ENCODE data around the gene MYOZ3. TPM values are rescaled to one million over a fixed set of nuclear protein-coding genes. Genes with fewer than 3 reads are reported as not detected.

MYOZ3 gene
- polyA plus RNA-seq, 1 donor from 2014 or later: not detected

GRCh38 chr5:150649108-150650020, 11.7 kb upstream of the MYOZ3 start:
- no peak overlapping the region for H3K27ac ChIP-seq (ENCODE audit: low read length)
- H3K27me3 ChIP-seq (ENCODE audit: insufficient read depth, low read depth, low read length): no peaks in the 10 kb centered on the region
- H4K20me1 ChIP-seq (ENCODE audit: insufficient read depth): no peaks in the 10 kb centered on the region
- no peaks in the 10 kb centered on the region for H3K79me2 ChIP-seq (replicated peaks; ENCODE audit: insufficient read depth, low read length)
- no peaks in the 10 kb centered on the region for H3K36me3 ChIP-seq (ENCODE audit: insufficient read depth, low read length)
- no peaks in the 10 kb centered on the region for H3K9me2 ChIP-seq (ENCODE audit: insufficient read depth, low read length)
- H3K4me2 ChIP-seq (ENCODE audit: low read length): no peak overlapping the region
- H3F3A ChIP-seq (ENCODE audit: insufficient read depth, low read length, poor library complexity, severe bottlenecking): no peaks in the 10 kb centered on the region
- H3K9ac ChIP-seq (ENCODE audit: low read length): no peak overlapping the region
- H3K4me3 ChIP-seq (ENCODE audit: low read length): no peak overlapping the region
- no peaks in the 10 kb centered on the region for H3K9me3 ChIP-seq (ENCODE audit: low read length)
- no peak for TF ChIP-seq TAF1 (IDR thresholded peaks at IDR 0.05; ENCODE audit: low read depth)
- TF ChIP-seq MXI1 (conservative IDR thresholded peaks at IDR 0.05; ENCODE audit: poor library complexity, severe bottlenecking): no peak
- no peak for TF ChIP-seq RAD21 (conservative IDR thresholded peaks at IDR 0.05)
- TF ChIP-seq REST (IDR thresholded peaks at IDR 0.05; ENCODE audit: borderline replicate concordance): no peak
- TF ChIP-seq EP300 (conservative IDR thresholded peaks at IDR 0.05; ENCODE audit: poor library complexity, severe bottlenecking): no peak
- no peak for TF ChIP-seq EZH2 (IDR thresholded peaks at IDR 0.05; ENCODE audit: borderline replicate concordance, insufficient read depth, low read length, poor library complexity, severe bottlenecking)
- no peak for TF ChIP-seq POLR2AphosphoS5 (IDR thresholded peaks at IDR 0.05)
- TF ChIP-seq SMC3 (conservative IDR thresholded peaks at IDR 0.05; ENCODE audit: poor library complexity): no peak
- no peak for TF ChIP-seq CTCF (IDR thresholded peaks at IDR 0.05; ENCODE audit: poor library complexity, severe bottlenecking)
- no peak overlapping the region for H2AFZ ChIP-seq (ENCODE audit: low read depth, low read length)

GRCh38 chr5:150650021-150651006, 10.7 kb upstream of the MYOZ3 start:
- no peak overlapping the region for H3K9ac ChIP-seq (ENCODE audit: low read length)
- H3K27me3 ChIP-seq (ENCODE audit: insufficient read depth, low read depth, low read length): no peaks in the 10 kb centered on the region
- no peaks in the 10 kb centered on the region for H3K9me2 ChIP-seq (ENCODE audit: insufficient read depth, low read length)
- H3F3A ChIP-seq (ENCODE audit: insufficient read depth, low read length, poor library complexity, severe bottlenecking): no peaks in the 10 kb centered on the region
- no peaks in the 10 kb centered on the region for H3K79me2 ChIP-seq (replicated peaks; ENCODE audit: insufficient read depth, low read length)
- H3K4me3 ChIP-seq (ENCODE audit: low read length): no peak overlapping the region
- no peak overlapping the region for H2AFZ ChIP-seq (ENCODE audit: low read depth, low read length)
- no peak overlapping the region for H3K4me2 ChIP-seq (ENCODE audit: low read length)
- TF ChIP-seq SMC3 (conservative IDR thresholded peaks at IDR 0.05; ENCODE audit: poor library complexity): no peak
- no peak for TF ChIP-seq MXI1 (conservative IDR thresholded peaks at IDR 0.05; ENCODE audit: poor library complexity, severe bottlenecking)
- TF ChIP-seq EZH2 (IDR thresholded peaks at IDR 0.05; ENCODE audit: borderline replicate concordance, insufficient read depth, low read length, poor library complexity, severe bottlenecking): no peak
- no peak for TF ChIP-seq POLR2AphosphoS5 (IDR thresholded peaks at IDR 0.05)
- no peak for TF ChIP-seq REST (IDR thresholded peaks at IDR 0.05; ENCODE audit: borderline replicate concordance)
- TF ChIP-seq TAF1 (IDR thresholded peaks at IDR 0.05; ENCODE audit: low read depth): no peak
- TF ChIP-seq CTCF (IDR thresholded peaks at IDR 0.05; ENCODE audit: poor library complexity, severe bottlenecking): no peak
- no peak for TF ChIP-seq EP300 (conservative IDR thresholded peaks at IDR 0.05; ENCODE audit: poor library complexity, severe bottlenecking)
- TF ChIP-seq RAD21 (conservative IDR thresholded peaks at IDR 0.05): no peak
- H3K9me3 ChIP-seq (ENCODE audit: low read length): no peaks in the 10 kb centered on the region
- no peak overlapping the region for H3K27ac ChIP-seq (ENCODE audit: low read length)
- no peaks in the 10 kb centered on the region for H3K36me3 ChIP-seq (ENCODE audit: insufficient read depth, low read length)
- H4K20me1 ChIP-seq (ENCODE audit: insufficient read depth): no peaks in the 10 kb centered on the region
